Measurements from ENCODE around the gene EFNB3. TPM values are rescaled to one million over a fixed set of nuclear protein-coding genes. Genes with fewer than 3 reads are reported as not detected.

EFNB3 gene
- total and polyA plus RNA-seq, 2 of the 13 experiments (the other 11 are each of a cell fraction or from before 2014, with no cell fraction given), result 0.07 to 0.25 TPM

DNA sequence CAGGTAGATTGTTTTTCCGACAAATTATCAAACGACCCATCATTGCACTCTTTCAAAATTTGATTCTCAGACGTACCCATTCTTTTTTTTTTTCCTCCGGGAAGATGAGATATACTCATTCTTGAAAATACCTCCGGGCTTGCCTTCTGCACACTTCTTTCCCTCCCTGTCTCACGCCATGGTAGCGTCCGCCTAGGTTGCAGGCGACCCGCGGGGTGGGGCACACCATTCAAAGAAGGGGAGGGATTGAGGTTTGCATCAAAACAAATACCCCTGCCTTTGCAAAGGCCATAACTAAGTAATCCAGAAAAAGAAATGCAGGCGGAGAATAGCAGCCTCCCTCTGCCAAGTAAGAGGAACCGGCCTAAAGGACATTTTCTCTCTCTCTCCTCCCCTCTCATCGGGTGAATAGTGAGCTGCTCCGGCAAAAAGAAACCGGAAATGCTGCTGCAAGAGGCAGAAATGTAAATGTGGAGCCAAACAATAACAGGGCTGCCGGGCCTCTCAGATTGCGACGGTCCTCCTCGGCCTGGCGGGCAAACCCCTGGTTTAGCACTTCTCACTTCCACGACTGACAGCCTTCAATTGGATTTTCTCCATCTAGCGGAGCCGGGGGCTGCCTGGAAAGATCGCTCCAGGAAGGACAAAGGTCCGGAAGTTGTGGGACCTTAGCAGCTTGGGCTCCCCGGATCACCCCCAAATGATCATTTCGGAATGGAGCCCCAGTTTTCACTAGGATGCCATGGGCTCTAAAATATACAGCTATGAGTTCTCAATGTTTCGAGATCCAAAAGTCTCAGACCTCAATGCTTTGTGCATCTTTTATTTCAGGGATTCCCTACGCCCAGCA lies 18.6 kb upstream of the EFNB3 start (continued):
- TF ChIP-seq, protein P1, sequence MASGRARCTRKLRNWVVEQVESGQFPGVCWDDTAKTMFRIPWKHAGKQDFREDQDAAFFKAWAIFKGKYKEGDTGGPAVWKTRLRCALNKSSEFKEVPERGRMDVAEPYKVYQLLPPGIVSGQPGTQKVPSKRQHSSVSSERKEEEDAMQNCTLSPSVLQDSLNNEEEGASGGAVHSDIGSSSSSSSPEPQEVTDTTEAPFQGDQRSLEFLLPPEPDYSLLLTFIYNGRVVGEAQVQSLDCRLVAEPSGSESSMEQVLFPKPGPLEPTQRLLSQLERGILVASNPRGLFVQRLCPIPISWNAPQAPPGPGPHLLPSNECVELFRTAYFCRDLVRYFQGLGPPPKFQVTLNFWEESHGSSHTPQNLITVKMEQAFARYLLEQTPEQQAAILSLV (CRISPR knock-in tag; IDR thresholded peaks at IDR 0.05; ENCODE audit: borderline replicate concordance), result no peak
- TF ChIP-seq TP53 (CRISPR knock-in tag; conservative IDR thresholded peaks at IDR 0.05), result 0 out of 2 replicates have a peak, but pooled peaks have one; percentile 45
- TF ChIP-seq ZNF761 (CRISPR knock-in tag; conservative IDR thresholded peaks at IDR 0.05), result peak; percentile 80; the same call in 1 of the 2 replicates
- peak; percentile 23; the same call in 1 of the 2 replicates for TF ChIP-seq FOXJ3 (CRISPR knock-in tag; IDR thresholded peaks at IDR 0.05; ENCODE audit: borderline replicate concordance)
- peak; percentile 88 for TF ChIP-seq POLR2AphosphoS5 (IDR thresholded peaks at IDR 0.05; ENCODE audit: low read depth, low read length)
- peak; percentile 76; the same call in 1 of the 2 replicates for TF ChIP-seq ZNF232 (CRISPR knock-in tag; IDR thresholded peaks at IDR 0.05; ENCODE audit: borderline replicate concordance)
- TF ChIP-seq GZF1 (CRISPR knock-in tag; IDR thresholded peaks at IDR 0.05), result no peak
- TF ChIP-seq CEBPG (CRISPR knock-in tag; IDR thresholded peaks at IDR 0.05), result peak; percentile 10; the same call in 1 of the 2 replicates
- TF ChIP-seq, protein P2, sequence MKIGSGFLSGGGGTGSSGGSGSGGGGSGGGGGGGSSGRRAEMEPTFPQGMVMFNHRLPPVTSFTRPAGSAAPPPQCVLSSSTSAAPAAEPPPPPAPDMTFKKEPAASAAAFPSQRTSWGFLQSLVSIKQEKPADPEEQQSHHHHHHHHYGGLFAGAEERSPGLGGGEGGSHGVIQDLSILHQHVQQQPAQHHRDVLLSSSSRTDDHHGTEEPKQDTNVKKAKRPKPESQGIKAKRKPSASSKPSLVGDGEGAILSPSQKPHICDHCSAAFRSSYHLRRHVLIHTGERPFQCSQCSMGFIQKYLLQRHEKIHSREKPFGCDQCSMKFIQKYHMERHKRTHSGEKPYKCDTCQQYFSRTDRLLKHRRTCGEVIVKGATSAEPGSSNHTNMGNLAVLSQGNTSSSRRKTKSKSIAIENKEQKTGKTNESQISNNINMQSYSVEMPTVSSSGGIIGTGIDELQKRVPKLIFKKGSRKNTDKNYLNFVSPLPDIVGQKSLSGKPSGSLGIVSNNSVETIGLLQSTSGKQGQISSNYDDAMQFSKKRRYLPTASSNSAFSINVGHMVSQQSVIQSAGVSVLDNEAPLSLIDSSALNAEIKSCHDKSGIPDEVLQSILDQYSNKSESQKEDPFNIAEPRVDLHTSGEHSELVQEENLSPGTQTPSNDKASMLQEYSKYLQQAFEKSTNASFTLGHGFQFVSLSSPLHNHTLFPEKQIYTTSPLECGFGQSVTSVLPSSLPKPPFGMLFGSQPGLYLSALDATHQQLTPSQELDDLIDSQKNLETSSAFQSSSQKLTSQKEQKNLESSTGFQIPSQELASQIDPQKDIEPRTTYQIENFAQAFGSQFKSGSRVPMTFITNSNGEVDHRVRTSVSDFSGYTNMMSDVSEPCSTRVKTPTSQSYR (CRISPR knock-in tag; IDR thresholded peaks at IDR 0.05; ENCODE audit: borderline replicate concordance), result no peak
- no peak for TF ChIP-seq PBX3 (CRISPR knock-in tag; IDR thresholded peaks at IDR 0.05; ENCODE audit: borderline replicate concordance)
- no peak for TF ChIP-seq ZNF777 (CRISPR knock-in tag; IDR thresholded peaks at IDR 0.05)
- no peak for TF ChIP-seq JARID2 (CRISPR knock-in tag; IDR thresholded peaks at IDR 0.05; ENCODE audit: insufficient replicate concordance)
- TF ChIP-seq MAX (IDR thresholded peaks at IDR 0.05), result peak; percentile 68
- TF ChIP-seq BRCA1 (CRISPR knock-in tag; IDR thresholded peaks at IDR 0.05), result 0 out of 2 replicates have a peak, but pooled peaks have one; percentile 42
- TF ChIP-seq HDAC1 (CRISPR knock-in tag; IDR thresholded peaks at IDR 0.05), result no peak; the same call in 1 of the 2 replicates
- TF ChIP-seq IRF2 (CRISPR knock-in tag; IDR thresholded peaks at IDR 0.05), result peak; percentile 76; the same call in 1 of the 2 replicates
- no peak for TF ChIP-seq RFXANK (CRISPR knock-in tag; IDR thresholded peaks at IDR 0.05)
- TF ChIP-seq XRCC5 (optimal IDR thresholded peaks at IDR 0.05; ENCODE audit: low read length), result peak; percentile 16
- TF ChIP-seq ZNF574 (CRISPR knock-in tag; IDR thresholded peaks at IDR 0.05), result peak; percentile 43
- peak; percentile 14; the same call in 1 of the 2 replicates for TF ChIP-seq KDM2A (CRISPR knock-in tag; IDR thresholded peaks at IDR 0.05; ENCODE audit: borderline replicate concordance, low read depth)
- peak; percentile 44 for TF ChIP-seq YY1 (IDR thresholded peaks at IDR 0.05; ENCODE audit: insufficient read depth, insufficient replicate concordance, low read depth, low read length)

Data from HepG2 (cell line).